Central memory CD8-positive, alpha-beta T cell (primary cell): ENCODE data around the gene TNNT1.
A peak's percentile ranks its signal among the peaks of the same experiment; 100 is the strongest.

Experiments used
- ATAC-seq: fragments of 150-1000 bp; cut with Tn5 transposase; replicated peaks from 2 replicates; pipeline ENCODE4 v1.10.0; 2022; ENCODE audit warnings: mild to moderate bottlenecking, moderate FRiP score, moderate number of reproducible peaks; ENCODE audit not compliant: poor library complexity, severe bottlenecking; ENCODE audit errors: extremely low read depth
- DNase-seq, 2 donors: peaks; one replicate each; pipeline ENCODE4 v3.0.0; 2021; ENCODE audit warnings: low spot score in 2 of 2
- H3K27ac Mint-ChIP-seq: one replicate; pipeline ENCODE4 v1.8.0; 2022; ENCODE audit warnings: low read depth, mild to moderate bottlenecking, moderate library complexity, mixed read lengths
- H3K27me3 Mint-ChIP-seq: one replicate; pipeline ENCODE4 v1.8.0; 2022; ENCODE audit warnings: mixed read lengths
- H3K36me3 Mint-ChIP-seq: one replicate; pipeline ENCODE4 v1.8.0; 2022; ENCODE audit warnings: mild to moderate bottlenecking, moderate library complexity, mixed read lengths; ENCODE audit not compliant: insufficient read depth
- H3K4me1 Mint-ChIP-seq: one replicate; pipeline ENCODE4 v1.8.0; 2022; ENCODE audit warnings: mixed read lengths
- H3K4me3 Mint-ChIP-seq: one replicate; pipeline ENCODE4 v1.8.0; 2022; ENCODE audit warnings: mild to moderate bottlenecking, moderate library complexity, mixed read lengths
- H3K9me3 Mint-ChIP-seq: one replicate; pipeline ENCODE4 v1.8.0; 2022; ENCODE audit warnings: mixed read lengths

The TNNT1 gene

GRCh38 chr19:55147545-55148251 lies 1.3 kb downstream of the TNNT1 start:
- ATAC-seq (no peak), DNase-seq (no peak)
- Mint-ChIP-seq H3K4me1 (peaks cover 16% of the 10 kb centered on the region), H3K36me3 (peaks cover 5% of the 10 kb centered on the region), H3K27me3 (peaks cover 58% of the 10 kb centered on the region), H3K9me3 (peaks cover 8% of the 10 kb centered on the region), H3K27ac (no peak overlapping the region), H3K4me3 (no peak overlapping the region)

GRCh38 chr19:55146705-55147273 lies 2.2 kb downstream of the TNNT1 start:
- H3K27me3 Mint-ChIP-seq = peaks cover 58% of the 10 kb centered on the region
- no peak overlapping the region for H3K4me3 Mint-ChIP-seq

GRCh38 chr19:55146078-55146704 lies 2.8 kb downstream of the TNNT1 start:
- DNase-seq (no peak), ATAC-seq (no peak)
- Mint-ChIP-seq H3K4me3 (no peak overlapping the region), H3K36me3 (peaks cover 5% of the 10 kb centered on the region), H3K9me3 (no peaks in the 10 kb centered on the region), H3K27me3 (peaks cover 63% of the 10 kb centered on the region), H3K4me1 (peaks cover 7% of the 10 kb centered on the region), H3K27ac (no peak overlapping the region)

More at GRCh38 chr19:55146705-55147273, 2.2 kb downstream of the TNNT1 start:
- no peak overlapping the region for H3K27ac Mint-ChIP-seq
- DNase-seq = no peak
- H3K9me3 Mint-ChIP-seq = peaks cover 1% of the 10 kb centered on the region
- no peak for ATAC-seq
- peaks cover 3% of the 10 kb centered on the region for H3K36me3 Mint-ChIP-seq
- H3K4me1 Mint-ChIP-seq = peaks cover 10% of the 10 kb centered on the region

GRCh38 chr19:55145232-55145631 lies 3.8 kb downstream of the TNNT1 start:
- H3K27me3 Mint-ChIP-seq = peaks cover 71% of the 10 kb centered on the region

GRCh38 chr19:55141696-55142095 lies 7.3 kb downstream of the TNNT1 start:
- no peaks in the 10 kb centered on the region for H3K9me3 Mint-ChIP-seq
- H3K4me1 Mint-ChIP-seq = peaks cover 10% of the 10 kb centered on the region
- H3K27ac Mint-ChIP-seq = no peak overlapping the region
- ATAC-seq (no peak), DNase-seq (no peak)
- H3K36me3 Mint-ChIP-seq = peaks cover 5% of the 10 kb centered on the region
- no peak overlapping the region for H3K4me3 Mint-ChIP-seq
- peaks cover 78% of the 10 kb centered on the region for H3K27me3 Mint-ChIP-seq

More at GRCh38 chr19:55145232-55145631, 3.8 kb downstream of the TNNT1 start:
- no peak for ATAC-seq
- Mint-ChIP-seq H3K4me1 (peaks cover 10% of the 10 kb centered on the region), H3K27ac (peak overlapping the region; percentile 51), H3K36me3 (peaks cover 5% of the 10 kb centered on the region), H3K4me3 (no peak overlapping the region), H3K9me3 (no peaks in the 10 kb centered on the region)
- DNase-seq = no peak

- no peak for ATAC-seq
- peaks cover 65% of the 10 kb centered on the region for H3K27me3 Mint-ChIP-seq
- DNase-seq = no peak
Measured at GRCh38 chr19:55137915-55138314, 11.1 kb downstream of the TNNT1 start.

GRCh38 chr19:55136399-55137102 lies 12.5 kb downstream of the TNNT1 start:
- no peak overlapping the region for H3K27ac Mint-ChIP-seq
- H3K4me3 Mint-ChIP-seq = no peak overlapping the region
- DNase-seq (no peak), ATAC-seq (no peak)
- no peaks in the 10 kb centered on the region for H3K9me3 Mint-ChIP-seq
- peaks cover 4% of the 10 kb centered on the region for H3K4me1 Mint-ChIP-seq
- peaks cover 70% of the 10 kb centered on the region for H3K27me3 Mint-ChIP-seq
- H3K36me3 Mint-ChIP-seq = peaks cover 1% of the 10 kb centered on the region

More at GRCh38 chr19:55137915-55138314, 11.1 kb downstream of the TNNT1 start:
- no peaks in the 10 kb centered on the region for H3K9me3 Mint-ChIP-seq
- peaks cover 4% of the 10 kb centered on the region for H3K4me1 Mint-ChIP-seq
- H3K36me3 Mint-ChIP-seq = peaks cover 2% of the 10 kb centered on the region
- H3K4me3 Mint-ChIP-seq = no peak overlapping the region
- H3K27ac Mint-ChIP-seq = no peak overlapping the region

GRCh38 chr19:55134736-55135135 lies 14.3 kb downstream of the TNNT1 start:
- no peaks in the 10 kb centered on the region for H3K4me1 Mint-ChIP-seq

GRCh38 chr19:55133639-55134444 lies 15.2 kb downstream of the TNNT1 start:
- no peak for ATAC-seq
- H3K27me3 Mint-ChIP-seq = peaks cover 72% of the 10 kb centered on the region
- no peak overlapping the region for H3K4me3 Mint-ChIP-seq

More at GRCh38 chr19:55134736-55135135, 14.3 kb downstream of the TNNT1 start:
- no peaks in the 10 kb centered on the region for H3K9me3 Mint-ChIP-seq
- no peak overlapping the region for H3K4me3 Mint-ChIP-seq
- ATAC-seq = no peak
- no peak overlapping the region for H3K27ac Mint-ChIP-seq
- peaks cover 72% of the 10 kb centered on the region for H3K27me3 Mint-ChIP-seq
- DNase-seq = no peak
- H3K36me3 Mint-ChIP-seq = no peaks in the 10 kb centered on the region

GRCh38 chr19:55132453-55133129 lies 16.4 kb downstream of the TNNT1 start:
- H3K27me3 Mint-ChIP-seq = peaks cover 72% of the 10 kb centered on the region
- DNase-seq (no peak), ATAC-seq (no peak)
- H3K9me3 Mint-ChIP-seq = no peaks in the 10 kb centered on the region
- no peaks in the 10 kb centered on the region for H3K36me3 Mint-ChIP-seq
- no peaks in the 10 kb centered on the region for H3K4me1 Mint-ChIP-seq
- H3K4me3 Mint-ChIP-seq = no peak overlapping the region
- no peak overlapping the region for H3K27ac Mint-ChIP-seq

More at GRCh38 chr19:55133639-55134444, 15.2 kb downstream of the TNNT1 start:
- H3K9me3 Mint-ChIP-seq = no peaks in the 10 kb centered on the region
- H3K36me3 Mint-ChIP-seq = no peaks in the 10 kb centered on the region
- H3K4me1 Mint-ChIP-seq = no peaks in the 10 kb centered on the region
- no peak for DNase-seq
- no peak overlapping the region for H3K27ac Mint-ChIP-seq

GRCh38 chr19:55131421-55131820 lies 17.6 kb downstream of the TNNT1 start:
- no peaks in the 10 kb centered on the region for H3K4me1 Mint-ChIP-seq
- no peaks in the 10 kb centered on the region for H3K9me3 Mint-ChIP-seq
- DNase-seq (no peak), ATAC-seq (no peak)
- no peak overlapping the region for H3K27ac Mint-ChIP-seq
- H3K27me3 Mint-ChIP-seq = peaks cover 72% of the 10 kb centered on the region
- no peaks in the 10 kb centered on the region for H3K36me3 Mint-ChIP-seq
- H3K4me3 Mint-ChIP-seq = no peak overlapping the region
